A549 (cell line): ENCODE data around the gene SVEP1. TPM values are rescaled to one million over a fixed set of nuclear protein-coding genes. Genes with fewer than 3 reads are reported as not detected.

ENCODE experiments used
- ATAC-seq, 2 experiments: fragments of 200-7000 bp in 1 of 2; fragments of >200 bp in 1 of 2; cut with Nextera tagmentation in 1 of 2; cut with Tn5 transposase in 1 of 2; 3 replicates each; pipeline versions ENCODE4 v1.8.0 to v1.9.1; 2018 to 2020; ENCODE audit warnings: mild to moderate bottlenecking in 1 of 2, moderate library complexity in 1 of 2
- CTCF ChIA-PET: fragments of 300-600 bp; sonication (Branson Sonifier 250); formaldehyde crosslinking; extraction: SDS; loops from one replicate; lab custom pipeline; 2021; ENCODE audit warnings: antibody characterized with exemption, inconsistent platforms; lab: Yijun Ruan, JAX
- POLR2A ChIA-PET: fragments of 350-600 bp; formaldehyde crosslinking; extraction: SDS; loops from one replicate; lab custom pipeline; 2021; ENCODE audit warnings: antibody characterized with exemption, inconsistent platforms; lab: Yijun Ruan, JAX
- DNase-seq, 2 experiments: peaks; one replicate each; pipeline versions ENCODE4 v3.0.0 to v3.0.0-alpha.2; 2011 to 2016; ENCODE audit warnings: low read depth in 1 of 2, low spot score in 1 of 2
- FAIRE-seq: peaks from 2 replicates; lab custom pipeline; 2011; peaks lifted over from hg19 to GRCh38; lab: Jason Lieb, UNC
- H3K27ac ChIP-seq, 2 experiments: fragments of >200 bp; sonication (Bioruptor Twin); formaldehyde crosslinking; 3 replicates each; pipeline ENCODE4 v1.5.1; 2016 to 2017
- H3K4me1 ChIP-seq: fragments of >200 bp; sonication (Bioruptor Twin); formaldehyde crosslinking; 3 replicates; pipeline ENCODE4 v1.6.1; 2016
- H3K4me2 ChIP-seq: fragments of >200 bp; sonication (Bioruptor Twin); formaldehyde crosslinking; 3 replicates; pipeline ENCODE4 v1.6.1; 2016
- H3K4me3 ChIP-seq: fragments of >200 bp; sonication (Bioruptor Twin); formaldehyde crosslinking; 3 replicates; pipeline ENCODE4 v1.5.1; 2016
- H3K9me3 ChIP-seq: fragments of >200 bp; sonication (Bioruptor Twin); formaldehyde crosslinking; 3 replicates; pipeline ENCODE4 v1.6.1; 2016
- ATOH8 ChIP-seq: fragments of 250-450 bp; sonication (Bioruptor Pico); IDR thresholded peaks from 2 replicates; pipeline ENCODE4 v1.5.0; 2020; ENCODE audit warnings: low read depth, mild to moderate bottlenecking, moderate library complexity
- CEBPB ChIP-seq, 2 experiments: fragments of >200 bp in 1 of 2; sonication (Bioruptor Twin) in 1 of 2; formaldehyde crosslinking in 1 of 2; IDR thresholded peaks; 2 replicates each; pipeline ENCODE4 v1.6.1; 2012 to 2016
- CHD2 ChIP-seq: fragments of 150-350 bp; IDR thresholded peaks from 2 replicates; pipeline ENCODE4 v1.6.1; 2014; ENCODE audit warnings: low read length; ENCODE audit not compliant: partially characterized antibody
- CHD4 ChIP-seq: fragments of 200-600 bp; sonication (generic); IDR thresholded peaks from 2 replicates; pipeline ENCODE4 v1.6.1; 2016; ENCODE audit warnings: antibody characterized with exemption, mild to moderate bottlenecking, borderline replicate concordance
- EHF ChIP-seq: fragments of 250-450 bp; sonication (Bioruptor Pico); IDR thresholded peaks from 2 replicates; pipeline ENCODE4 v1.5.0; 2020; ENCODE audit warnings: mild to moderate bottlenecking
- EHMT2 ChIP-seq: fragments of 200-600 bp; sonication (generic); IDR thresholded peaks from 2 replicates; pipeline ENCODE4 v1.6.1; 2016; ENCODE audit warnings: antibody characterized with exemption, low read depth, mild to moderate bottlenecking, moderate library complexity
- FOSB ChIP-seq: fragments of 250-450 bp; sonication (Bioruptor Pico); IDR thresholded peaks from 2 replicates; pipeline ENCODE4 v1.5.0; 2020; ENCODE audit warnings: mild to moderate bottlenecking, moderate library complexity
- FOSL2 ChIP-seq, 2 experiments: fragments of 450-650 bp in 1 of 2; fragments of >200 bp in 1 of 2; sonication (Bioruptor Twin) in 1 of 2; formaldehyde crosslinking; IDR thresholded peaks; 2 replicates each; pipeline versions ENCODE4 v1.5.0 to v1.6.1; 2016 to 2020; ENCODE audit warnings: mild to moderate bottlenecking in 1 of 2, moderate library complexity in 1 of 2
- FOXS1 ChIP-seq: fragments of 250-450 bp; sonication (Bioruptor Pico); IDR thresholded peaks from 2 replicates; pipeline ENCODE4 v1.5.0; 2020; ENCODE audit warnings: mild to moderate bottlenecking, moderate library complexity
- GATA3 ChIP-seq: IDR thresholded peaks from 2 replicates; pipeline ENCODE4 v1.6.1; 2012; ENCODE audit warnings: borderline replicate concordance
- HEYL ChIP-seq: fragments of 250-450 bp; sonication (Bioruptor Pico); IDR thresholded peaks from 2 replicates; pipeline ENCODE4 v1.8.0; 2021; ENCODE audit warnings: mild to moderate bottlenecking, moderate library complexity
- HMGXB4 ChIP-seq: fragments of 250-450 bp; sonication (Bioruptor Pico); IDR thresholded peaks from 2 replicates; pipeline ENCODE4 v1.5.0; 2021; ENCODE audit warnings: mild to moderate bottlenecking, moderate library complexity, borderline replicate concordance
- HOXB5 ChIP-seq: fragments of 250-450 bp; sonication (Bioruptor Pico); IDR thresholded peaks from 2 replicates; pipeline ENCODE4 v1.5.0; 2020; ENCODE audit warnings: mild to moderate bottlenecking, moderate library complexity
- JUN ChIP-seq, 2 experiments: fragments of >200 bp; sonication (Bioruptor Twin); formaldehyde crosslinking; IDR thresholded peaks; 2 replicates in 1 of 2; 3 replicates in 1 of 2; pipeline ENCODE4 v1.6.1; 2016 to 2017
- JUNB ChIP-seq: fragments of >200 bp; sonication (Bioruptor Twin); formaldehyde crosslinking; IDR thresholded peaks from 2 replicates; pipeline ENCODE4 v1.6.1; 2016
- KDM1A ChIP-seq: fragments of 200-600 bp; sonication (generic); IDR thresholded peaks from 2 replicates; pipeline ENCODE4 v1.6.1; 2016; ENCODE audit warnings: low read depth, mild to moderate bottlenecking
- KDM5A ChIP-seq: fragments of 200-600 bp; sonication (generic); IDR thresholded peaks from 2 replicates; pipeline ENCODE4 v1.6.1; 2016; ENCODE audit warnings: antibody characterized with exemption, mild to moderate bottlenecking
- MAFK ChIP-seq: fragments of 450-650 bp; IDR thresholded peaks from 2 replicates; pipeline ENCODE4 v1.6.1; 2014; ENCODE audit not compliant: partially characterized antibody
- NFE2L2 ChIP-seq: fragments of 150-350 bp; conservative IDR thresholded peaks from 2 replicates; pipeline ENCODE4 v1.6.1; 2014; ENCODE audit warnings: low read length
- NPAS2 ChIP-seq: fragments of 250-450 bp; sonication (Bioruptor Pico); IDR thresholded peaks from 2 replicates; pipeline ENCODE4 v1.8.0; 2022; ENCODE audit warnings: mild to moderate bottlenecking, moderate library complexity, borderline replicate concordance
- NR3C1 ChIP-seq: fragments of >200 bp; sonication (Bioruptor Twin); formaldehyde crosslinking; IDR thresholded peaks from 3 replicates; pipeline ENCODE4 v1.6.1; 2017
- PBX3 ChIP-seq: IDR thresholded peaks from 2 replicates; pipeline ENCODE4 v1.6.1; 2012
- PHF8 ChIP-seq: fragments of 200-600 bp; sonication (generic); IDR thresholded peaks from 2 replicates; pipeline ENCODE4 v1.6.1; 2016; ENCODE audit warnings: low read depth, mild to moderate bottlenecking, antibody characterized with exemption, moderate library complexity, borderline replicate concordance
- POLR2AphosphoS2 ChIP-seq: conservative IDR thresholded peaks from 2 replicates; pipeline ENCODE4 v1.6.1; 2012; ENCODE audit warnings: low read length, improper control_type of control experiment, inconsistent platforms
- RAD21 ChIP-seq, 2 experiments: fragments of >200 bp in 1 of 2; sonication (Bioruptor Twin) in 1 of 2; formaldehyde crosslinking in 1 of 2; IDR thresholded peaks in 1 of 2; conservative IDR thresholded peaks in 1 of 2; 2 replicates in 1 of 2; 3 replicates in 1 of 2; pipeline ENCODE4 v1.6.1; 2012 to 2018; ENCODE audit warnings: inconsistent platforms in 1 of 2
- RFX5 ChIP-seq: fragments of 450-650 bp; IDR thresholded peaks from 2 replicates; pipeline ENCODE4 v1.7.1; 2014; ENCODE audit warnings: antibody characterized with exemption, mild to moderate bottlenecking, moderate library complexity
- SMC3 ChIP-seq: fragments of >200 bp; sonication (Bioruptor Twin); formaldehyde crosslinking; IDR thresholded peaks from 3 replicates; pipeline ENCODE4 v1.6.1; 2018; ENCODE audit warnings: inconsistent platforms
- SREBF2 ChIP-seq: fragments of 450-650 bp; IDR thresholded peaks from 2 replicates; pipeline ENCODE4 v1.6.1; 2014; ENCODE audit warnings: mild to moderate bottlenecking, moderate library complexity
- TFCP2L1 ChIP-seq: fragments of 250-450 bp; sonication (Bioruptor Pico); IDR thresholded peaks from 2 replicates; pipeline ENCODE4 v1.5.0; 2021; ENCODE audit warnings: mild to moderate bottlenecking
- TP53 ChIP-seq: fragments of 250-450 bp; sonication (Bioruptor Pico); IDR thresholded peaks from 2 replicates; pipeline ENCODE4 v1.5.0; 2021; ENCODE audit warnings: mild to moderate bottlenecking, moderate library complexity
- USF2 ChIP-seq: fragments of 450-650 bp; IDR thresholded peaks from 2 replicates; pipeline ENCODE4 v1.6.1; 2014; ENCODE audit warnings: antibody characterized with exemption
- ZFP36 ChIP-seq: fragments of 450-650 bp; IDR thresholded peaks from 2 replicates; pipeline ENCODE4 v1.6.1; 2014; ENCODE audit warnings: borderline replicate concordance; ENCODE audit not compliant: partially characterized antibody
- WGBS: methylation state at CpG from one replicate; pipeline ENCODE4 v1.1.6; 2017; ENCODE audit errors: missing lambda C conversion rate; 5-methylcytosine and 5-hydroxymethylcytosine counted together
- polyA plus RNA-seq, 4 experiments: library from polyadenylated mRNA; depleted of rRNA in 3 of 4; stranded (reverse); fragments of >200 nt; fragmentation: RNase III in 1 of 4; extraction: RNeasy Plus Mini Kit Qiagen cat#74134 plus additional on column Dnase treatment in 1 of 4; gene quantifications; 2 replicates in 3 of 4; 3 replicates in 1 of 4; pipeline ENCODE4 v1.2.3, GENCODE V29; 2011 to 2017

Gene SVEP1
- polyA plus RNA-seq, 2 of the 4 experiments (the other 2 are of a cell fraction): 0.52 to 1.5 TPM

GRCh38 chr9:110509792-110510191 is 69.7 kb downstream of the SVEP1 start:
- TF ChIP-seq KDM1A (no peak), CHD4 (no peak), ZFP36 (no peak), FOXS1 (CRISPR knock-in tag) (no peak), POLR2AphosphoS2 (no peak), HOXB5 (CRISPR knock-in tag) (no peak), USF2 (no peak), SMC3 (no peak), RAD21 (conservative IDR thresholded peaks at IDR 0.05 in 1 of 2, IDR thresholded peaks at IDR 0.05 in 1 of 2) (no peak), PBX3 (no peak), HEYL (CRISPR knock-in tag) (no peak), NFE2L2 (no peak), FOSB (CRISPR knock-in tag) (no peak), JUN (IDR thresholded peaks at IDR 0.05) (no peak), EHMT2 (no peak), MAFK (no peak), KDM5A (no peak), SREBF2 (no peak), RFX5 (no peak), NR3C1 (no peak)
- 31% methylated on average over 1 of the region's 1 CpG for WGBS
- no peak for ATAC-seq
- DNase-seq: no peak
- CTCF ChIA-PET: interaction anchor here (1.1 kb wide), 1 partner anchor 37 kb away, joined by 3 read pairs; no protein-coding TSS in a partner anchor
- no peak for FAIRE-seq
- H3K4me3 ChIP-seq: no peak overlapping the region
- POLR2A ChIA-PET: no interaction called here
- H3K27ac ChIP-seq: no peak overlapping the region
- no peak overlapping the region for H3K4me2 ChIP-seq
- no peaks in the 10 kb centered on the region for H3K4me1 ChIP-seq
- no peaks in the 10 kb centered on the region for H3K9me3 ChIP-seq

- H3K4me3 ChIP-seq: no peak overlapping the region
- DNase-seq: no peak
- CTCF ChIA-PET: interaction anchor here (1.3 kb wide), 1 partner anchor 319 kb away, joined by 4 read pairs; no protein-coding TSS in a partner anchor
- WGBS: 64% methylated on average over 3 of the region's 3 CpGs
- no peak overlapping the region for H3K27ac ChIP-seq
- TF ChIP-seq ATOH8 (CRISPR knock-in tag) (no peak), TFCP2L1 (CRISPR knock-in tag) (no peak), GATA3 (no peak), CHD2 (no peak), RAD21 (conservative IDR thresholded peaks at IDR 0.05 in 1 of 2, IDR thresholded peaks at IDR 0.05 in 1 of 2) (no peak), CEBPB (IDR thresholded peaks at IDR 0.05) (no peak), KDM1A (no peak), CHD4 (no peak), TP53 (CRISPR knock-in tag) (no peak), POLR2AphosphoS2 (no peak), HMGXB4 (no peak), JUNB (no peak), NFE2L2 (no peak), EHF (CRISPR knock-in tag) (no peak), NPAS2 (CRISPR knock-in tag) (no peak), FOSL2 (IDR thresholded peaks at IDR 0.05) (no peak), FOSL2 (CRISPR knock-in tag; IDR thresholded peaks at IDR 0.05) (no peak), HOXB5 (CRISPR knock-in tag) (no peak), PHF8 (no peak)
- TF ChIP-seq, all 56 proteins: peak for 0
- Histone ChIP-seq H3K4me1 (no peaks in the 10 kb centered on the region), H3K4me2 (no peak overlapping the region), H3K9me3 (no peaks in the 10 kb centered on the region)
- POLR2A ChIA-PET: no interaction called here
- no peak for FAIRE-seq
- no peak for ATAC-seq
These were observed 76.7 kb downstream of the SVEP1 start for GRCh38 chr9:110502842-110503241.
